Tibial nerve (tissue), 4 donors: ENCODE measurements around the gene CENPVL3. TPM values are rescaled to one million over a fixed set of nuclear protein-coding genes. Genes with fewer than 3 reads are reported as not detected.
"Not testable (repeated sequence)": the region's sequence is repeated elsewhere in the genome, so short reads cannot be mapped to it uniquely, and the experiment has no call there.

Source experiments
- DNase-seq, 2 donors: peaks; one replicate each; pipeline ENCODE4 v3.0.0-alpha.2; 2019; ENCODE audit warnings: low spot score in 2 of 2
- H3K27ac ChIP-seq, 4 donors: fragments of 200-600 bp; sonication (generic) in 3 of 4; one replicate each; pipeline ENCODE4 v1.5.1; 2017 to 2019; ENCODE audit warnings: mild to moderate bottlenecking in 1 of 4
- H3K27me3 ChIP-seq, 2 donors: fragments of 200-600 bp; sonication (generic) in 1 of 2; one replicate each; pipeline versions ENCODE4 v1.5.1 to v1.6.0; 2017 to 2019
- H3K36me3 ChIP-seq, 3 donors: fragments of 200-600 bp; sonication (generic); one replicate each; pipeline ENCODE4 v1.5.1; 2018 to 2019
- H3K4me1 ChIP-seq, 4 donors: fragments of 200-600 bp; sonication (generic) in 3 of 4; one replicate each; pipeline ENCODE4 v1.5.1; 2017 to 2019
- H3K4me3 ChIP-seq, 4 donors: fragments of 200-600 bp; sonication (generic) in 3 of 4; one replicate each; pipeline ENCODE4 v1.5.1; 2017 to 2019; ENCODE audit warnings: mild to moderate bottlenecking in 1 of 4, moderate library complexity in 1 of 4
- H3K9me3 ChIP-seq, 4 donors: fragments of 200-600 bp; sonication (generic) in 3 of 4; one replicate each; pipeline ENCODE4 v1.5.1; 2017 to 2019
- EP300 ChIP-seq, 2 donors: sonication (generic); formaldehyde crosslinking; IDR thresholded peaks; one replicate each; pipeline ENCODE4 v1.6.1; 2017; ENCODE audit warnings: antibody characterized with exemption in 2 of 2, mild to moderate bottlenecking in 1 of 2
- POLR2A ChIP-seq, 2 donors: fragments of 450-650 bp; IDR thresholded peaks; one replicate each; pipeline ENCODE4 v1.6.1; 2017; ENCODE audit warnings: antibody characterized with exemption in 2 of 2, mild to moderate bottlenecking in 2 of 2, moderate library complexity in 2 of 2
- WGBS, 2 donors: methylation state at CpG; one replicate each; pipeline ENCODE4 v1.1.5; 2018; 5-methylcytosine and 5-hydroxymethylcytosine counted together
- total RNA-seq, 4 donors: library from RNA; depleted of rRNA; stranded (reverse); fragments of >200 nt; gene quantifications; one replicate each; pipeline ENCODE4 v1.1.0, GENCODE V29; 2016
- TF ChIP-seq, protein P1 (sequence below), 5 experiments: fragments of 200-600 bp in 3 of 5; fragments of 450-650 bp in 2 of 5; sonication (generic) in 3 of 5; IDR thresholded peaks; one replicate each; pipeline ENCODE4 v1.5.1; 2016 to 2019; ENCODE audit warnings: antibody characterized with exemption in 5 of 5, mild to moderate bottlenecking in 3 of 5, moderate library complexity in 2 of 5

CENPVL3 gene
- total RNA-seq, result not detected

DNA sequence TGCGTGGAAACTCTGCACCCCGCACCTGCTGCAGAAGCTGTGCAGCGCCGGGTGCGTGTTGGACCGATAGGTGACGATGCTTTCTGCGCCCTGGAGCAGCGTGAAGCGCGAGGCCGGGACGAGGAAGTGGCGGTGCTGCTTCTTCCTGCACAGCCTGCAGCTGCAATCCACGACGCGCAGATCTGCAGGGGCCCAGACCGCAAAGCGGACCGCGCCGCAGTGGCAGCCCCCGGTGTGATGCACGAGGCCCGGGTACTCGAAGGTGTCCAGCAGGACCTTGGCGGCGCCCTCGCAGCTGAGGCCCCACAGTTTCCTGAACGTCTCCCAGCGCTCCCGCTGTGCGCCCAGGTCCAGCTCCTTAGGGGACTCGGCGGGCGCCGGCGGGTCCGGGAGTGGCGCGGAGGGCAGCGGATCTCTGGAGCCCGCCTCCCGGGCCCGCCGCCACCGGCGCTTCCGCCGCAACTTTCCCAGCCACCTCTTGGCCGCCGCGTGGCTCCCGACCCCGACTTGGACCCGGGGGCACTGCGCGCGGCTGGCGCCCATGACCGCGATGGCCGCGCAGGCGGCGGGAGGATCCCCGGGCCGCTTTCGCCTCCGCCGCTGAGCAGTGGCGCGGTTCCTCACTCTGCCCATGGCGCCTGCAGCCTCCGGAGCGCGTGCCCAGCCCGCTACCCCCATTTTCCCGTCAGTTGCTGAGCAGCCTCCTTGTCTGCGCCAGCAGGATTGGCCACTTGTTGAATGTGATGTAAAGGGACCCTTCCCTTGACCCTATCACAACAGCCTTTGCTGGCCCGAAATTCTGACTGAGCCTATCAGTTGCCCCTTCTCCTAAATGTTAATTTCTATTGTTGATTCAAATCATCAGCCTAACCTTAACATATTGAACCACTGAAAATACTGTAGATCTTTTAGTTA is at the start of gene CENPVL3:
TSS of gene CENPVL3 (minus strand) at position 672 of the 915 bp plus-strand sequence. CDS start at position 633, 39 bp downstream.
- not testable (repeated sequence) for H3K9me3 ChIP-seq, H3K27ac ChIP-seq, H3K4me1 ChIP-seq, DNase-seq, H3K36me3 ChIP-seq
- WGBS, 2 donors, result 3 to 44% methylated on average over 2 to 37 of the region's 81 CpGs
- H3K27me3 ChIP-seq, result peaks cover 0 to 76% of the 10 kb centered on the region in 2 donors
- H3K4me3 ChIP-seq, result peak within 1 kb of the TSS in 1 of 4 donors; percentile 24

DNA sequence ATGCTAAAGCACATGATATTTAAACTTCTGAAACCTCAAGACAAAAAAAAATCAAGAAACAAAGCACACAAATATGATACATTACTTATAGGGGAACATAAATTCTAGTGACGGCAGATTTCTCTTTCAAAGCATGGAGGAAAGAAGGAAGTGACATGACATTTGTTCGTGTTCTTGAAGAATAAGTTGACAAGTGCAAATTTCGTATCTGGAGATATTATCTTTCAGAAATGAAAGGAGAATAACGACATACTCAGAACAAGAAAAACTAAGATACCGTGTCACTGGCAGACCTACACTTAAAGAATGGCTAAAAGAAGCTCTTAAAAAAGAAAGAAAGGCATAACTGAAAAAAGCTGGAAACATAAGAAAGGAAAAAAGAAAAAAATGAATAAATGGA is 47.3 kb upstream of the CENPVL3 start:
- 62 to 75% methylated on average over 5 of the region's 5 CpGs for WGBS, 2 donors
- H3K27me3 ChIP-seq, result peaks cover 0 to 20% of the 10 kb centered on the region in 2 donors
- no peak overlapping the region for H3K4me3 ChIP-seq
- H3K9me3 ChIP-seq, result no peaks in the 10 kb centered on the region
- no peak overlapping the region for H3K27ac ChIP-seq
- H3K4me1 ChIP-seq, result no peaks in the 10 kb centered on the region
- no peak for DNase-seq
- no peak for TF ChIP-seq EP300 (IDR thresholded peaks at IDR 0.05)
- H3K36me3 ChIP-seq, result no peaks in the 10 kb centered on the region

DNA sequence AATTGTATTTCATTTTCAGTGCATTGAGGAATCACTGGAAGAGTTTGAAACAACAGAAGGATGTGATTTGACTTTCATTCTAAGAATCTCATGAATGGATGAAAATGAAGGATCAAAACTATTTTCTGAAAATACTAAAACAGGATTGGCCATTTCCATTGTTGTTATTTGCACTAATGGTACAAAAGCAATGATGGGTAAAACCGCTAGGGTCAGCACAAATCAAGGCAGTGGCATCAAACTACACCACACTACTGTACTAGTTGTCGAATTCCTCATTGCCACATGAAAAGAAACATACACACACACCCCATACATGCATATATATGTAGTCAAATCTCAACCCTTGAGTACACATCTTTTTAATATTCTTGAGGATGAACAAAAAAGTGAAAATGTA is 24.7 kb upstream of the CENPVL3 start:
- WGBS, 2 donors, result 50 to 70% methylated on average over 2 of the region's 2 CpGs
- Histone ChIP-seq H3K4me3 (no peak overlapping the region), H3K36me3 (no peaks in the 10 kb centered on the region), H3K9me3 (no peaks in the 10 kb centered on the region), H3K27ac (no peak overlapping the region), H3K4me1 (no peaks in the 10 kb centered on the region), H3K27me3 (peaks cover 0 to 27% of the 10 kb centered on the region in 2 donors)
- TF ChIP-seq POLR2A (IDR thresholded peaks at IDR 0.05) (no peak), EP300 (IDR thresholded peaks at IDR 0.05) (no peak)
- TF ChIP-seq, protein P1, sequence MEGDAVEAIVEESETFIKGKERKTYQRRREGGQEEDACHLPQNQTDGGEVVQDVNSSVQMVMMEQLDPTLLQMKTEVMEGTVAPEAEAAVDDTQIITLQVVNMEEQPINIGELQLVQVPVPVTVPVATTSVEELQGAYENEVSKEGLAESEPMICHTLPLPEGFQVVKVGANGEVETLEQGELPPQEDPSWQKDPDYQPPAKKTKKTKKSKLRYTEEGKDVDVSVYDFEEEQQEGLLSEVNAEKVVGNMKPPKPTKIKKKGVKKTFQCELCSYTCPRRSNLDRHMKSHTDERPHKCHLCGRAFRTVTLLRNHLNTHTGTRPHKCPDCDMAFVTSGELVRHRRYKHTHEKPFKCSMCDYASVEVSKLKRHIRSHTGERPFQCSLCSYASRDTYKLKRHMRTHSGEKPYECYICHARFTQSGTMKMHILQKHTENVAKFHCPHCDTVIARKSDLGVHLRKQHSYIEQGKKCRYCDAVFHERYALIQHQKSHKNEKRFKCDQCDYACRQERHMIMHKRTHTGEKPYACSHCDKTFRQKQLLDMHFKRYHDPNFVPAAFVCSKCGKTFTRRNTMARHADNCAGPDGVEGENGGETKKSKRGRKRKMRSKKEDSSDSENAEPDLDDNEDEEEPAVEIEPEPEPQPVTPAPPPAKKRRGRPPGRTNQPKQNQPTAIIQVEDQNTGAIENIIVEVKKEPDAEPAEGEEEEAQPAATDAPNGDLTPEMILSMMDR (IDR thresholded peaks at IDR 0.05), result no peak
- DNase-seq, result no peak

DNA sequence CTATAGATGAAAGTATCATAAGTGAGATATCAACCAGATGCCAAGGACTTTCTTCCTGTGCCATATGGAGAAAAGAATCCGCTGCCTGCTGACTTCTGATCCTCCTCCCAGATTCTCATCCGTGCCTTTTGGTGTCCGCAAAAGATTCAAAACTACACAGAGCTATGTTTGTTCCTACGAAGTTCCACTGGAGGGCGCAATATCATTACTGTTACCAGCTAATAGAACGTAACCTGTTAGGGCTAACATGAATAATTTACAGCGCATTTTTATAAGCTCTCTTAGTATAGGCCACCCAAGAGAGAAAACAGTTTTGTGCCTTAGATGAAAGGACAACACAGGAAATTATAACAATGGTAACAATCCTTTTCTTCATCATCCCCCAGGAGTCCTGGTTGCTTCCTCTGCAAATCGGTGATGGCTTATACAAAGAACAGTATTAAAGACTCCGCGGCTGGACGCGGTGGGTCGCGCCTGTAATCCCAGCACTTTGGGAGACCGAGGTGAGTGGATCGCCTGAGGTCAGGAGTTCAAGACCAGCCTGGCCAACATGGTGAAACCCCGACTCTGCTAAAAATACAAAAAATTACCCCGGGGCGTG is 22.8 kb upstream of the CENPVL3 start:
- TF ChIP-seq, protein P1 (IDR thresholded peaks at IDR 0.05), result peak in 4 of 5 experiments; percentile 16 to 28 (median 25)
- TF ChIP-seq EP300 (IDR thresholded peaks at IDR 0.05), result no peak
- WGBS, 2 donors, result 28 to 34% methylated on average over 19 of the region's 19 CpGs
- H3K4me3 ChIP-seq, result no peak overlapping the region
- peaks cover 0 to 37% of the 10 kb centered on the region in 2 donors for H3K27me3 ChIP-seq
- H3K9me3 ChIP-seq, result no peaks in the 10 kb centered on the region
- H3K27ac ChIP-seq, result no peak overlapping the region
- H3K36me3 ChIP-seq, result no peaks in the 10 kb centered on the region
- no peaks in the 10 kb centered on the region for H3K4me1 ChIP-seq
- peak in 1 of 2 donors; percentile 5 for DNase-seq

DNA sequence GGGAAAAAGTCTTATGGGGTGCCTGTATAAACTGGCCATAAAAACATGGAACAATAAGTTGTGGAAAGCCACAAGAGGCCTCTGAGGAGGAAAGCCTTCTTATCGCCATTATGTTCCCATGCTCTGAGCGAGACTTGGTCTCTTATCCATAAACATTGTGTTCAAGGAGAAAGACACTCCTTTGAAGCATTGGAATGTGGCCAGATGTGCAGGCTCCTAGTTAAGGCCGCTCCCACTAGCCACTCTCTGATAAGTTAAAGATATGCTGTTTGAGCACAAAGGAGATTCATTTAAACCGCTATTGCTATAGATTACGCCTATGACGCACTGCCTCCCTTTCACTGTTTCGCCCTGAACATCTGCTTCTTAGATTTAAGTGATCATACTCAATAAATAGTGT is 17.8 kb upstream of the CENPVL3 start:
- H3K27me3 ChIP-seq, result peaks cover 0 to 28% of the 10 kb centered on the region in 2 donors
- H3K36me3 ChIP-seq, H3K9me3 ChIP-seq, DNase-seq, H3K27ac ChIP-seq, H3K4me1 ChIP-seq, H3K4me3 ChIP-seq: not testable (repeated sequence)
- WGBS, 2 donors, result 72 to 73% methylated on average over 7 of the region's 7 CpGs

DNA sequence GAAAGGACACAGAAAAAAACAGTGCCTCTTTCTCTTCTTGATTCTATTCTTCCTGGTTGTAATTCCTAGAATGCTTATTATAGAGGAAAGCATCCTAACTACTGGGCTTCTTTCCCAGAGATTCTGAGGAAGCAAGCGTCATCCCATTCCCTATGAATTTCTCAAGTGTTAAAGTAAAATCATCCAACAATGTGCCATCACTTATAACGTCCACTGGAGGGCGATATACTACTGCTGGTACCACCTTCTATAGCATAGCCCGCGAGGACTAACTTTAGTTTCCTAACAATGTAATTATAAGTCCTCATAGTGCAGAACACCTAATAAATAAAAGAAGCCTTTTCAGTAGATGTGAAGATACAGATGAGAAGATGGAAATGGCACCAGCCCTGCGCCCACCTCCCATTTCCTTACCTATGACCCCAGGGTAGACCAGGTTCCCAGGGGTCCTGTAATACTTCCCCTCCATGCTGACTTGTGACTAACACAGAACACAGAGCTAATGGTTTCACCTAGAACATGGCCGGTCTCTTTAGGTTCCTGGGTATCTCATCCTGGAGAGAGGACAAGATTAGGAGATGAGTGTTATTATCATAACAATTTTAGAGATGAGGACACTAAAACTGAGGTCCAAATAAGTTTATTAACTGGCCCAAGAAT is 4.2 kb downstream of the CENPVL3 start:
- H3K9me3 ChIP-seq, result no peaks in the 10 kb centered on the region
- no peak overlapping the region for H3K27ac ChIP-seq
- H3K4me1 ChIP-seq, result peaks cover 0 to 5% (median 0%) of the 10 kb centered on the region in 4 donors
- no peaks in the 10 kb centered on the region for H3K36me3 ChIP-seq
- H3K4me3 ChIP-seq, result no peak overlapping the region
- TF ChIP-seq POLR2A (IDR thresholded peaks at IDR 0.05) (no peak), EP300 (IDR thresholded peaks at IDR 0.05) (no peak)
- TF ChIP-seq, protein P1 (IDR thresholded peaks at IDR 0.05), result peak in 2 of 5 experiments; percentile 23 to 34
- 10% methylated on average over 7 of the region's 7 CpGs for WGBS, 2 donors
- DNase-seq, result no peak
- peaks cover 0 to 62% of the 10 kb centered on the region in 2 donors for H3K27me3 ChIP-seq
